GM20000 (cell line): Measurements from ENCODE around the gene RMP24.

Source experiments
- DNase-seq: peaks from one replicate; pipeline ENCODE4 v3.0.0; 2012; ENCODE audit warnings: low spot score
- TF ChIP-seq, protein P1 (sequence below): IDR thresholded peaks from 2 replicates; pipeline ENCODE4 v1.5.1; 2012; ENCODE audit warnings: mild to moderate bottlenecking, control low read depth; ENCODE audit errors: extremely low read depth, missing control alignments

RMP24 gene

DNA sequence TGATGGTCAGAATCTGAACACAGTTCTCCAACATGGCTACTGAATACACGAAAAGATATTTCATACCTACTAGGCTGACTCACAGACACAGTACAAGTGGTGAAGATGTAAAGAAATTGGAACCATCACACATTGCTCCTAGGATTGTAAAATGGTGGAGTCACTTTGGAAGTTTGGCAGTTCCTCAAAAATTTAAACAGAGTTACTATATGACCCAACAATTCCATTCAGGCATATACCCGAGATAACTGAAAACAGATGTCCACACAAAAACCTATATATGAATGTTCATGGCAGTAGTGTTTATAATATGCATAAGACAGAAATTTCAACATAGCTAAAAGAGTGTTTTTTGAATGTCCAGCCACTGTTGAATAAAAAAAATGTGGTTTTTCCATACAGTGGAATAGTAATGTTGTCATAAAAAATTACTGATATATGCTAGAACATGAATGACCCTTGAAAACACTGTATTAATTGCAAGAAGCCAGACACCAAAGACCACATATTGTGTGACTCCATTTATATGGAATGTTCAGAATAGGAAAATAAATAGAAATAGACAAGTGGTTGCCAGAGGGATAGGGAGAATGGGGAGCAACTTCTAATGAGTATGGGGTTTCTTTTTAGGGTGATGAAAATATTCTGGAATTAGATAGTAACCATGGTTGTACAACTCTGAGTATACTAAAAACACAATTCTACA is 10.1 kb downstream of the RMP24 start:
- no peak for DNase-seq

DNA sequence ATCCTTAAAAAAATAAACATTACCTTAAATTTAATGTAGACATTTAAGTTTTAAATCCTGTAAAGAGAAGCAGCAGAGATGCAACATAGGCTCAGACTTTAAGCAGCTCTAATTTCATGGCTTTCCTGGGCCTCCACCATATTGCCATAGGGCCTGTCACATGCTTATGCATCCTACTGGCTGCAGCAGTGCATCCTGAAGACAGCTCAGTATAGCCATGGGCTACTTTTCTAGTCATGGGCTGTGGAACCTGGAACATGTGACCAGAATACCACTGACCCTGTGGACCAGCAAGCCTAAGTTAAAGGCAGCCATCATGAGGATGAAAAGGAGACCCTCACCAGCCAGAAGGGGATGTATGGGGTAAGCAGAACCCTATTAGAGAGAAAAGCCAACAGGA is 10.7 kb downstream of the RMP24 start:
- TF ChIP-seq, protein P1, sequence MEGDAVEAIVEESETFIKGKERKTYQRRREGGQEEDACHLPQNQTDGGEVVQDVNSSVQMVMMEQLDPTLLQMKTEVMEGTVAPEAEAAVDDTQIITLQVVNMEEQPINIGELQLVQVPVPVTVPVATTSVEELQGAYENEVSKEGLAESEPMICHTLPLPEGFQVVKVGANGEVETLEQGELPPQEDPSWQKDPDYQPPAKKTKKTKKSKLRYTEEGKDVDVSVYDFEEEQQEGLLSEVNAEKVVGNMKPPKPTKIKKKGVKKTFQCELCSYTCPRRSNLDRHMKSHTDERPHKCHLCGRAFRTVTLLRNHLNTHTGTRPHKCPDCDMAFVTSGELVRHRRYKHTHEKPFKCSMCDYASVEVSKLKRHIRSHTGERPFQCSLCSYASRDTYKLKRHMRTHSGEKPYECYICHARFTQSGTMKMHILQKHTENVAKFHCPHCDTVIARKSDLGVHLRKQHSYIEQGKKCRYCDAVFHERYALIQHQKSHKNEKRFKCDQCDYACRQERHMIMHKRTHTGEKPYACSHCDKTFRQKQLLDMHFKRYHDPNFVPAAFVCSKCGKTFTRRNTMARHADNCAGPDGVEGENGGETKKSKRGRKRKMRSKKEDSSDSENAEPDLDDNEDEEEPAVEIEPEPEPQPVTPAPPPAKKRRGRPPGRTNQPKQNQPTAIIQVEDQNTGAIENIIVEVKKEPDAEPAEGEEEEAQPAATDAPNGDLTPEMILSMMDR, result no peak
- no peak for DNase-seq

More for the DNA sequence above, 10.1 kb downstream of the RMP24 start:
- TF ChIP-seq, protein P1, result no peak

DNA sequence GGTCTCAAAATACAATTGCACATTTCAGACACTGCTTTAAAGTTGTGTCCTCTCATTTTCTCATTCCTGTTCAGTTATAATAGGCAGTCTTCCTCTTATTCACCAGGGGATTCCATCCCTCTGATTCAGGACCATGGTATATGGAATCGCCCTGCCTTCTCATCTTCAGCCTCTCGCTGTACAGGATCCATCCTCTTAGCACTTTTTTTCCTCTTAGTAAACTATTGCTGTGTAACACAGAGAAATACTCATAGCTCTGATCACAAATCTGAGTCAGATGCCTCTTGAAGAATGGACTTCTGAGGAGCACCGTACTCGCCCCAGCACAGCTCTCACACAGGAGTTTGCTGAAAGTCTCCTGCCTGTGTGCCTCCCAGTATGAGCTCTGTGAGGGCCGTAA is 11.3 kb downstream of the RMP24 start:
- TF ChIP-seq, protein P1, result no peak

DNA sequence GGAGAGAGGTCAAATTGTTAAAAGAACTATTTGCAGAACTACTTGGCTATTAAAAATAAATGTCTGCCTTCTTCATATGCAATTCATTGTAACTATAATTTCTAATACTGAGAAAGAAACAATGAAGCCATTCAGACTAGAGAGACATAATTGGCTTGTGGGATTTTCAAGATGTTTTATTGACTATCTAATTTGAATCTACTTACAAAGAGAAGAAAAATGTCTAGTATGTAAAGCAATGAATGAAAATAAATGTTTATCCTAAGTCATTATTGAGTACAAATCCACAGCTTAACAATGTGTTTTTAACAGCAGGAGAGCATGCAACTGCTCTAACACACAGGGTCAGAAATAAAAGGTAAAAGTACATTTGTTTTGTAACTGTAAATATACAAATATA is 19.2 kb downstream of the RMP24 start:
- no peak for DNase-seq
- TF ChIP-seq, protein P1, result no peak

More for the DNA sequence above, 11.3 kb downstream of the RMP24 start:
- no peak for DNase-seq

DNA sequence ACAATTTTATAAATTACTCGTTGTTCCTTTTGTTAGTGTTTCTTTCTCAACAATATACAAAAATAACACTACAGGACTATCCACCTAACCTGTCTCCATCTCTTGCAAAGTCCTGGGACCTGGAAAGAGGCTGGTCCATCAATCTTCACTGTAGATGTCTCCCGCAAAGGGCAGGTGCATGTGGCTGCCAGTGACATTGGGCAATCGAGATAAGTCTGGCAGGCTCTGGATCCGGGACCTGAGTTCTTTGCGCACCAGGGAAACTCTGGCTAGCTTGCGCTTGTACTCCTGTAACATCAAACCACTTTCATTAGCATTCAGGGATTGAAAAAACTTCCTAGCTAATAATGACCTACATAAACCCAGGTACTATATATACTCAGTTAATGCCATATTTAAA is 20.5 kb downstream of the RMP24 start:
- TF ChIP-seq, protein P1, result no peak
- no peak for DNase-seq

DNA sequence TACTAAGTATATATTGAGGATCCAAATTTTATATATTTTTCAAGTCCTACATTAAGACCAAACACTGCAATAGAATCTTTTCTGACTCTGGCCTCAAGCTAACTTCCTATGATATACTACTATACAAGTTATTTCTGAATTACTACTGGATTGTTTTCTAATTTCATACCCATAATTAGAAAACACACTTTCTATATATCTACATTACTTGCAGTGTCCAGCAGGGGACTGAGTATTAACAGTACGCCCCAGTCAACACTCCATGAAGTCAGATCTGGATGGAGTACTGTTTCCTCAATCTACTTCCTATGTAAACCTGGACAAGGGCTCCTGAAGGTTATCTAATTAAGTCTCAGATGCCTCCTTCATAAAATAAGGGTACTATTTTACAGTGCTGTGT is 26.5 kb downstream of the RMP24 start:
- TF ChIP-seq, protein P1, result no peak
- DNase-seq, result no peak

DNA sequence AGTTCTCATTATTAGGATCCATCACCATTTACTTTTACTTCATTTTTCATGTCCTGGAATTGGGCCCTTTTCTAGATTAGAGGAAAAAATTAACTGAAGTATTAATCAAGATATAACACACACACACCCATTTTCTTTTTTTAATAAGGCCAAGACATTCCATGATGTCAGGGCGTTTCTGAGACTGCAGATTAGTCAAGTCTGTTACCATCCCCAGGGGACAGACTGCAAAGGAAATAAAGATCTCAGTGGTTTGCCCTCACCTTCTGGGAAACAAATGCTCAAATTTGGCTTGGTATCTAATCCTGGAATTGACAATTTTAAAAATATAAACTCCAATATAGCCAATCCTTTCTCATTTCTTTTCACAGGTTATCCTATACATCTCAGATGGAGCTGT is 27.4 kb downstream of the RMP24 start:
- no peak for DNase-seq
- TF ChIP-seq, protein P1, result no peak
